Mesothelial cell of epicardium (in vitro differentiated cells): ENCODE measurements around the gene CACNA1E. TPM values are rescaled to one million over a fixed set of nuclear protein-coding genes. Genes with fewer than 3 reads are reported as not detected.

Experiments used
- DNase-seq, 2 experiments: peaks; one replicate each; pipeline ENCODE4 v3.0.0; 2021; ENCODE audit warnings: low spot score in 2 of 2; ENCODE audit not compliant: unreplicated experiment in 2 of 2
- H3K27ac Mint-ChIP-seq: 2 replicates; pipeline ENCODE4 v1.8.0; 2021; ENCODE audit warnings: mixed read lengths
- H3K27me3 Mint-ChIP-seq: 2 replicates; pipeline ENCODE4 v1.8.0; 2021; ENCODE audit warnings: low read depth, mixed read lengths
- H3K36me3 Mint-ChIP-seq: 2 replicates; pipeline ENCODE4 v1.8.0; 2021; ENCODE audit warnings: mixed read lengths
- H3K4me1 Mint-ChIP-seq: 2 replicates; pipeline ENCODE4 v1.8.0; 2021; ENCODE audit warnings: mixed read lengths
- H3K4me3 Mint-ChIP-seq: 2 replicates; pipeline ENCODE4 v1.8.0; 2021; ENCODE audit warnings: mild to moderate bottlenecking, moderate library complexity, mixed read lengths
- H3K9me3 Mint-ChIP-seq: 2 replicates; pipeline ENCODE4 v1.8.0; 2021; ENCODE audit warnings: mixed read lengths
- total RNA-seq: library from RNA; stranded (reverse); gene quantifications from 3 replicates; pipeline ENCODE4 v1.2.1, GENCODE V29; 2021
- TF ChIP-seq, protein P1 (sequence below): fragments of 200-600 bp; sonication (generic); IDR thresholded peaks from one replicate; pipeline ENCODE4 v1.5.0; 2021; ENCODE audit warnings: antibody characterized with exemption; ENCODE audit not compliant: unreplicated experiment

CACNA1E gene
- total RNA-seq, 1 donor from 2014 or later = 0.60 TPM

DNA sequence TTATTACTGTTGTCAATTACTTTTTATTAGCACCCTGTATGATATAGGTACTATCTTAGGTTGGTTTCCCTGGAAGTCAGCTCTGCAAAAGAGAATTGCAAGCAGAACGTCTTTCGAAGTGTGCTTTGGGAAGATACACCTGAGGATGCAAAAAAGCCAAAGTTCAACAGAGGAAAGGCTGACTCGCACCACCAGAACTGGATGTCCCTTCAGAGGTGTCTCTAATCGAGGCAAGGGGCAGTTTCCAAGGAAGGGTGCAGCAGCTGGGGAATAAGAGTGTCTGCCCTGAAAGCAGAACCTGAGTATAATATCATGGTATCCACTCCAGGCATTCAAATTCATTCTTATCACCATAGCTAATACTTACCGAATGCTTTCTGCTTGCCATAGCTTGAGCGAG, 149.6 kb downstream of the CACNA1E start:
- no peak overlapping the region for H3K4me3 Mint-ChIP-seq
- H3K36me3 Mint-ChIP-seq = no peaks in the 10 kb centered on the region
- H3K9me3 Mint-ChIP-seq = no peaks in the 10 kb centered on the region
- DNase-seq = no peak
- TF ChIP-seq, protein P1, sequence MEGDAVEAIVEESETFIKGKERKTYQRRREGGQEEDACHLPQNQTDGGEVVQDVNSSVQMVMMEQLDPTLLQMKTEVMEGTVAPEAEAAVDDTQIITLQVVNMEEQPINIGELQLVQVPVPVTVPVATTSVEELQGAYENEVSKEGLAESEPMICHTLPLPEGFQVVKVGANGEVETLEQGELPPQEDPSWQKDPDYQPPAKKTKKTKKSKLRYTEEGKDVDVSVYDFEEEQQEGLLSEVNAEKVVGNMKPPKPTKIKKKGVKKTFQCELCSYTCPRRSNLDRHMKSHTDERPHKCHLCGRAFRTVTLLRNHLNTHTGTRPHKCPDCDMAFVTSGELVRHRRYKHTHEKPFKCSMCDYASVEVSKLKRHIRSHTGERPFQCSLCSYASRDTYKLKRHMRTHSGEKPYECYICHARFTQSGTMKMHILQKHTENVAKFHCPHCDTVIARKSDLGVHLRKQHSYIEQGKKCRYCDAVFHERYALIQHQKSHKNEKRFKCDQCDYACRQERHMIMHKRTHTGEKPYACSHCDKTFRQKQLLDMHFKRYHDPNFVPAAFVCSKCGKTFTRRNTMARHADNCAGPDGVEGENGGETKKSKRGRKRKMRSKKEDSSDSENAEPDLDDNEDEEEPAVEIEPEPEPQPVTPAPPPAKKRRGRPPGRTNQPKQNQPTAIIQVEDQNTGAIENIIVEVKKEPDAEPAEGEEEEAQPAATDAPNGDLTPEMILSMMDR = no peak
- no peak overlapping the region for H3K27ac Mint-ChIP-seq
- no peaks in the 10 kb centered on the region for H3K4me1 Mint-ChIP-seq
- H3K27me3 Mint-ChIP-seq = peaks cover 47% of the 10 kb centered on the region

DNA sequence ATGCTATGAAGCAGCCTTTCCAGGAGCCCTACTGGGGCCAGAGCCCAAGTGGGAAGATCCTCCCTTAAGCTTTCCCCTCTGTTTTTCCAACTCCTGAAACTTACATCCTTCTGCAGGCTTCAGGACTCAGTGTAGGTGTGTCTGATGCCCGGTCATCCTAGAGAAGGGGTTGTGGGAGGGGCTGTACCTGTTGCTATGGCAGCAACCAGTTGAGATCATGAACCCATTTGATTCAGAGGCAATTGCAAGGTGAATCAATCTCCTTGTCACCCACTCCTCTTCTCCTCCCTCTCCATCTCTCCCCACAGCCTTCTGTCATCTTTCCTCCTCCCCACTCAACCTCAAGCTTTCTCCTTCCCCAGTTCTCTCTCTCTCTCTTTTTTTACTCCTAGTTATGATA, 151.8 kb downstream of the CACNA1E start:
- no peaks in the 10 kb centered on the region for H3K9me3 Mint-ChIP-seq
- TF ChIP-seq, protein P1 = no peak
- H3K4me3 Mint-ChIP-seq = no peak overlapping the region
- H3K27ac Mint-ChIP-seq = no peak overlapping the region
- no peaks in the 10 kb centered on the region for H3K4me1 Mint-ChIP-seq
- H3K36me3 Mint-ChIP-seq = no peaks in the 10 kb centered on the region
- H3K27me3 Mint-ChIP-seq = peaks cover 57% of the 10 kb centered on the region
- DNase-seq = no peak

DNA sequence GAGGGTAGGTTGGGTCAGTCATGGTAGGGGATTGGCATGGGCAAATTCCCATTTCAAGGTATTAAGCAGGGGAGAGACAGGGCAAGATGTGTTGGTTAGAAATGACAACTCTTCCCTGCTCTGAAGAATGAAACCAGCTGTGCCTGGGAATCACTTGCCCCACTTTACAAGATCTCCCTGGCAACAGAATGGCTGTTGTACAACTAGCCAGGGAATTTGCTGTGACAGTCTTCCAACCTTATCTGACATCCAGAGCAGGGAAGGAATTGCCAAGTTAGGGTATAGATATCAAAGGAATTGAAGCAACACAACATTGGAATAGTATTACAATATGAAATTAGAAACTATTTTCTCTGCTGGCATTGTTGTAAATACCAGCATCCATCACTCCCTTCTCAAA, 154.7 kb downstream of the CACNA1E start:
- TF ChIP-seq, protein P1 = no peak
- H3K27me3 Mint-ChIP-seq = peaks cover 63% of the 10 kb centered on the region
- no peak overlapping the region for H3K27ac Mint-ChIP-seq
- H3K36me3 Mint-ChIP-seq = no peaks in the 10 kb centered on the region
- no peaks in the 10 kb centered on the region for H3K9me3 Mint-ChIP-seq
- no peaks in the 10 kb centered on the region for H3K4me1 Mint-ChIP-seq
- DNase-seq = no peak
- no peak overlapping the region for H3K4me3 Mint-ChIP-seq

DNA sequence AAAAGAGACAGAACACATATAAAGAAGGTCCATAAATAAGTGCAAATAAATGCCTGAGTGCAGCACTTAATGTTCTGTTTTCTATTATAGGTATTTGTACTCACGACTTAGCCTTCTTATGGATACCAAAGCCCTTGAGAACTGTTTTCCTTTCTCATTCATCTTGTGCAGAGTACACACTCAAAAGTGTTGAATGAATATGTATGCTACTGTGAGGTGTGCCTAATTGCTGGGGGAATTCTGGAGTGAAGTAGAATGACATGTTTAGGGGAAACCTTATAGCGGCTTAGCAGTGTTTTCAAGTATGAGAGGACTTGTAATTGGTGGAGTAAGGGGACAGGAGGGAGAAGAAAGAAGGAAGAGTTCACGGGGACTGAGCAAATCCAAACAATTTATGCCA, 157.6 kb downstream of the CACNA1E start:
- H3K27me3 Mint-ChIP-seq = peaks cover 62% of the 10 kb centered on the region
- TF ChIP-seq, protein P1 = no peak
- no peaks in the 10 kb centered on the region for H3K9me3 Mint-ChIP-seq
- DNase-seq = no peak
- no peaks in the 10 kb centered on the region for H3K4me1 Mint-ChIP-seq
- no peaks in the 10 kb centered on the region for H3K36me3 Mint-ChIP-seq
- H3K4me3 Mint-ChIP-seq = no peak overlapping the region
- no peak overlapping the region for H3K27ac Mint-ChIP-seq

DNA sequence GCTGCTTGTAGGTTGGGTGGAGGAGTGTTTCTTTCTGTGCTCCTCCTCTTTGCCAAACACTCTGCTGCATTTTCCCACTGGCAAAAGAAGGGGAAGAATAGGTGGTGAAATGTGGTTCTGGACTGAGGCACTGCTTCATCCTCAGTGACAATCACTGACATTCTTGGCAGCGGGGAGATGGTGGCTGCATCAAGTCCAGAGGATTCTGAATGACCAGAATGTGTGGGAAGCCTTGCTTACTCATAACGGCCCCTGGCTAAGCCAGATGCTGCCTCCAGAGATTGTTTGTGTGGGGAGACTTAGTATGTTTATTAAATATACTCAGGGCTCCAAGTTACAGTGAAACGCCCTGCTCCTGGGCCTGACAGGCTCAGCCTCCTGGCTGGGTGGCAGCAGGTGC, 160.3 kb downstream of the CACNA1E start:
- H3K27me3 Mint-ChIP-seq = peaks cover 50% of the 10 kb centered on the region
- DNase-seq = no peak
- H3K27ac Mint-ChIP-seq = no peak overlapping the region
- TF ChIP-seq, protein P1 = no peak
- no peaks in the 10 kb centered on the region for H3K36me3 Mint-ChIP-seq
- H3K4me1 Mint-ChIP-seq = no peaks in the 10 kb centered on the region
- no peak overlapping the region for H3K4me3 Mint-ChIP-seq
- H3K9me3 Mint-ChIP-seq = no peaks in the 10 kb centered on the region

DNA sequence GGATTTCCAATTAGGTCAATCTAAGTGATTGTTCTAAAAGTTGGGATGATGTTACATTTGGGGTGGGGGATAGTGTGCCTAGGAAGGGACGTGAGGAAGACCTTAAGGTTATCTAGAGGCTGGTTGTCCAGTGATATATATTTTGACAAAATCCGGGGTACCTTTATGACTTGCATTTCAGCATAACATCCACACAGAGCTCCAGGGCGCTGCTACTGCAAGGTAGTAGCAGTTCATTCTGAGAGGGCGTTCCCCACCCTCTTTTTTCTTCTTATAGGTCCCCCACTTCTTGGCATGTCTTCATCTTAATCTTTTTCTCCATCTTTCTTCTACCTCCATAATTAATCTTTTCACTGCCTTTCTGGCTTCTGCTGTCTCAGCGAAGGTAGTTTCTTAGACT, 161.9 kb downstream of the CACNA1E start:
- Mint-ChIP-seq H3K27me3 (peaks cover 52% of the 10 kb centered on the region), H3K4me3 (no peak overlapping the region), H3K36me3 (no peaks in the 10 kb centered on the region), H3K27ac (no peak overlapping the region), H3K9me3 (no peaks in the 10 kb centered on the region), H3K4me1 (no peaks in the 10 kb centered on the region)
- DNase-seq = no peak
- TF ChIP-seq, protein P1 = no peak
